Right forelimb (tissue), 1 donor: ENCODE data around the gene TRIM56.
"Not testable (repeated sequence)": the region's sequence is repeated elsewhere in the genome, so short reads cannot be mapped to it uniquely, and the experiment has no call there.

Experiments used
- DNase-seq: peaks from one replicate; pipeline ENCODE4 v3.0.0-alpha.2; 2018

The TRIM56 gene

GRCh38 chr7:101092266-101092905 lies 7.1 kb downstream of the TRIM56 start:
- not testable (repeated sequence) for DNase-seq

- no peak for DNase-seq
These were observed 8.6 kb downstream of the TRIM56 start for GRCh38 chr7:101093906-101094305.

- DNase-seq, result no peak
These were observed 9.1 kb downstream of the TRIM56 start for GRCh38 chr7:101094376-101094775.

GRCh38 chr7:101094791-101095375 lies 9.6 kb downstream of the TRIM56 start:
- DNase-seq, result no peak

- DNase-seq, result no peak
These were observed 11.2 kb downstream of the TRIM56 start for GRCh38 chr7:101096331-101096956.

GRCh38 chr7:101096957-101097347 lies 11.7 kb downstream of the TRIM56 start:
- DNase-seq, result no peak

- DNase-seq, result no peak
These were observed 12.3 kb downstream of the TRIM56 start for GRCh38 chr7:101097561-101097960.

- peak; percentile 90 for DNase-seq
These were observed 14.9 kb downstream of the TRIM56 start for GRCh38 chr7:101099969-101100781.

GRCh38 chr7:101100858-101101847 lies 15.9 kb downstream of the TRIM56 start:
- DNase-seq, result no peak

GRCh38 chr7:101102026-101102425 lies 16.7 kb downstream of the TRIM56 start:
- DNase-seq, result no peak

GRCh38 chr7:101103701-101104100 lies 18.4 kb downstream of the TRIM56 start:
- not testable (repeated sequence) for DNase-seq

GRCh38 chr7:101104193-101104713 lies 19.0 kb downstream of the TRIM56 start:
- no peak for DNase-seq

GRCh38 chr7:101104799-101105198 lies 19.5 kb downstream of the TRIM56 start:
- DNase-seq, result no peak

- not testable (repeated sequence) for DNase-seq
These were observed 20.0 kb downstream of the TRIM56 start for GRCh38 chr7:101105248-101105647.

GRCh38 chr7:101106386-101106785 lies 21.1 kb downstream of the TRIM56 start:
- DNase-seq, result no peak

- no peak for DNase-seq
These were observed 23.1 kb downstream of the TRIM56 start for GRCh38 chr7:101108330-101108857.

- no peak for DNase-seq
These were observed 23.7 kb downstream of the TRIM56 start for GRCh38 chr7:101108961-101109360.

- no peak for DNase-seq
These were observed 24.1 kb downstream of the TRIM56 start for GRCh38 chr7:101109368-101109767.

GRCh38 chr7:101111261-101111660 lies 26.0 kb downstream of the TRIM56 start:
- DNase-seq, result no peak

GRCh38 chr7:101112233-101112632 lies 27.0 kb downstream of the TRIM56 start:
- DNase-seq, result no peak

- DNase-seq, result not testable (repeated sequence)
These were observed 27.9 kb downstream of the TRIM56 start for GRCh38 chr7:101113140-101113539.

GRCh38 chr7:101113836-101114235 lies 28.6 kb downstream of the TRIM56 start:
- DNase-seq, result no peak
